Measurements from ENCODE around the gene SLC4A5.

DNA sequence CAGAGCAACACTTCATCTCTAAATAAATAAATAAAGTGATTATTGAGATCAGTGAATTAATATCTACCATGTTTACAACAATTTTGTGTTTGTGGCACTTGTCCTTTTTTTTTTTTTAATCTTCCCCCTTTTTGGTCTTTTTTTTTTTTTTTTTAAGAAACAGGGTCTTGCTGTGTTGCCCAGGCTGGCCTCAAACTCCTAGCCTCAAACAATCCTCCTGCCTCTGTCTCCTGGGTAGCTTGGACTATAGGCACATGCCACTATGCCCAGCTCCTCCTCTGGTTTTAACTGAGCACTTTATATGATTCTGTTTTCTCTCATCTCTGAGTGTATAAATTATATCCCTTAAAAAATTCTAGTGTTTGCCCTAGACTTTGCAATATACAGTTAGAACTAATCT lies 30.3 kb downstream of the SLC4A5 start:
- TF ChIP-seq CREB1 (IDR thresholded peaks at IDR 0.05; ENCODE audit: low read depth) (no peak), EP300 (IDR thresholded peaks at IDR 0.05; ENCODE audit: borderline replicate concordance) (no peak), RAD21 (IDR thresholded peaks at IDR 0.05; ENCODE audit: low read depth) (no peak), EGR1 (IDR thresholded peaks at IDR 0.05) (no peak), NFIC (IDR thresholded peaks at IDR 0.05) (no peak), TEAD4 (IDR thresholded peaks at IDR 0.05) (no peak), YY1 (IDR thresholded peaks at IDR 0.05; ENCODE audit: low read depth) (no peak), CEBPB (IDR thresholded peaks at IDR 0.05) (no peak), TAF1 (IDR thresholded peaks at IDR 0.05; ENCODE audit: low read depth) (no peak), FOXM1 (IDR thresholded peaks at IDR 0.05; ENCODE audit: borderline replicate concordance, low read depth) (no peak), ZBTB7A (IDR thresholded peaks at IDR 0.05; ENCODE audit: low read depth) (no peak)
- TF ChIP-seq, protein P1, sequence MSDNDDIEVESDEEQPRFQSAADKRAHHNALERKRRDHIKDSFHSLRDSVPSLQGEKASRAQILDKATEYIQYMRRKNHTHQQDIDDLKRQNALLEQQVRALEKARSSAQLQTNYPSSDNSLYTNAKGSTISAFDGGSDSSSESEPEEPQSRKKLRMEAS (IDR thresholded peaks at IDR 0.05): no peak
- TF ChIP-seq, protein P2, sequence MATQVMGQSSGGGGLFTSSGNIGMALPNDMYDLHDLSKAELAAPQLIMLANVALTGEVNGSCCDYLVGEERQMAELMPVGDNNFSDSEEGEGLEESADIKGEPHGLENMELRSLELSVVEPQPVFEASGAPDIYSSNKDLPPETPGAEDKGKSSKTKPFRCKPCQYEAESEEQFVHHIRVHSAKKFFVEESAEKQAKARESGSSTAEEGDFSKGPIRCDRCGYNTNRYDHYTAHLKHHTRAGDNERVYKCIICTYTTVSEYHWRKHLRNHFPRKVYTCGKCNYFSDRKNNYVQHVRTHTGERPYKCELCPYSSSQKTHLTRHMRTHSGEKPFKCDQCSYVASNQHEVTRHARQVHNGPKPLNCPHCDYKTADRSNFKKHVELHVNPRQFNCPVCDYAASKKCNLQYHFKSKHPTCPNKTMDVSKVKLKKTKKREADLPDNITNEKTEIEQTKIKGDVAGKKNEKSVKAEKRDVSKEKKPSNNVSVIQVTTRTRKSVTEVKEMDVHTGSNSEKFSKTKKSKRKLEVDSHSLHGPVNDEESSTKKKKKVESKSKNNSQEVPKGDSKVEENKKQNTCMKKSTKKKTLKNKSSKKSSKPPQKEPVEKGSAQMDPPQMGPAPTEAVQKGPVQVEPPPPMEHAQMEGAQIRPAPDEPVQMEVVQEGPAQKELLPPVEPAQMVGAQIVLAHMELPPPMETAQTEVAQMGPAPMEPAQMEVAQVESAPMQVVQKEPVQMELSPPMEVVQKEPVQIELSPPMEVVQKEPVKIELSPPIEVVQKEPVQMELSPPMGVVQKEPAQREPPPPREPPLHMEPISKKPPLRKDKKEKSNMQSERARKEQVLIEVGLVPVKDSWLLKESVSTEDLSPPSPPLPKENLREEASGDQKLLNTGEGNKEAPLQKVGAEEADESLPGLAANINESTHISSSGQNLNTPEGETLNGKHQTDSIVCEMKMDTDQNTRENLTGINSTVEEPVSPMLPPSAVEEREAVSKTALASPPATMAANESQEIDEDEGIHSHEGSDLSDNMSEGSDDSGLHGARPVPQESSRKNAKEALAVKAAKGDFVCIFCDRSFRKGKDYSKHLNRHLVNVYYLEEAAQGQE (IDR thresholded peaks at IDR 0.05; ENCODE audit: low read depth): no peak
